HG03571 (cell line): ENCODE measurements around the gene GRK4.
"Not testable (repeated sequence)": the region's sequence is repeated elsewhere in the genome, so short reads cannot be mapped to it uniquely, and the experiment has no call there.

Experiments
- ATAC-seq: cut with Tn5 transposase; IDR thresholded peaks from one replicate; pipeline ENCODE4 v1.9.1; 2021; ENCODE audit not compliant: unreplicated experiment

Gene GRK4

DNA sequence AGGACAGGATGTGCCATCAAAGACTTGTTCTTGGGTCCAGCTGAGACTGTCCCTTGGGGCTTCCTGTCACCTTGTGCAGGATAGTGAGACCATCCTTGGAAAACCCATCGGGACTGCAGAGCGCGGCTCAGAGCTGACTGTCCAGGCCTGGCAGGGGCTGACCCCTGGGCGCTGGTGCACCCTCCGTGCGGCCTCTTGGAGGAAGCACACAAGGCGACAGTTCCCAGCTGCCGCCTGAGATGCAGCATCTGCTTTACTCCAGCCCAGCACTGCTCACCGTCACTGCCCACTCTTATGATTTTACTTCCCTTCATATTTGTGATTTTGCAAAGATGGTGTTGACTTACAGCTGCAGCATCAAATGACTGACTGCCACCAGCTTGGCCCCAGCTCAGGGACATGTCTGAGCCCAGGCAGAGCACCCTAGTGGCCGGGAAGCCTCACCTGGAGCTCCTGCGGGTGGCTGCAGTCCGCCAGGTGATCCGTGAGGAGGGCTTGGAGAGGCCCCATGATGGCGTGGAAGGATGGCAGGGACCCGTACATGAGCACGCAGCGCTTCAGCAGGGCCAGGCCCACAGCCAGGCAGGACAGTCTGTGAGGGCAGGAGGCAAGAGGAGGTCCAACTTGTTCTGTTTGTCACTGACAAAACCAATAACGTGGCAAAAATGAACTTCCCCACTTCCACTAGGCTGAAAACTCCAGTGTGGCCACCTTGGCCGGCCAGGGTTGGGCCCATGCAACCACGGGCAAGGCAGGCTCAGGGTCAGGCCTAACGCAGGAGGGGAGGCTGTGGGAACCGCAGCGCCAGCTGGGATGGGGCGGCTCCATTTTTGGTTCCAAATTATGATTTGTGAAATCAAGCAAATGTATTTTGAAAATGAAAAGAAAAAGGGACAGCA lies 22.0 kb upstream of the GRK4 start:
- ATAC-seq: no peak

DNA sequence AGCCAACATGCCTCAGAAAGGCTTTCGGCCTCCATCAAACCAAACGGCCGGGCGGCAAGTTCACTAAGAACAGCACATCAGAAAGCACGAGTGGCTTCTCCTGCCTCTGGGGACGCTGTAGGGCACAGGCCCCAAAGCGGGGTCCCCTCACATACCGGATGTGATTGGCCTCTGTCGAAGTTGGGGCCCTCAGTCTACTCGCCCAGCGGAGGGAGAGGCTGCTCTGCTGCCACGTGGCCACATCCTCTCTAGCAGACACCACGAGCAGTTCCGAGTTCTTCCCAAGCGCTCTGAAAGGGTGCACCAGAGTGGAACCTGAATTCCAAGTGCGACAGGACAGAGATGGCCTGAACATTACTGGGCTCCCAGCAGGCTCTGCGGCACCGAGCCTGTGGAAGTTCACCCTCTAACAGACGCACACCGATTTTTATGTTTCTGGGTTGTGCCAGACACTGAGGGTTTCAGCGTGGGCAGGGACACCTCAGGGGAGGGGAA lies 21.3 kb upstream of the GRK4 start:
- ATAC-seq: no peak

- no peak for ATAC-seq
Observed at GRCh38 chr4:2942532-2943363, 20.6 kb upstream of the GRK4 start.

DNA sequence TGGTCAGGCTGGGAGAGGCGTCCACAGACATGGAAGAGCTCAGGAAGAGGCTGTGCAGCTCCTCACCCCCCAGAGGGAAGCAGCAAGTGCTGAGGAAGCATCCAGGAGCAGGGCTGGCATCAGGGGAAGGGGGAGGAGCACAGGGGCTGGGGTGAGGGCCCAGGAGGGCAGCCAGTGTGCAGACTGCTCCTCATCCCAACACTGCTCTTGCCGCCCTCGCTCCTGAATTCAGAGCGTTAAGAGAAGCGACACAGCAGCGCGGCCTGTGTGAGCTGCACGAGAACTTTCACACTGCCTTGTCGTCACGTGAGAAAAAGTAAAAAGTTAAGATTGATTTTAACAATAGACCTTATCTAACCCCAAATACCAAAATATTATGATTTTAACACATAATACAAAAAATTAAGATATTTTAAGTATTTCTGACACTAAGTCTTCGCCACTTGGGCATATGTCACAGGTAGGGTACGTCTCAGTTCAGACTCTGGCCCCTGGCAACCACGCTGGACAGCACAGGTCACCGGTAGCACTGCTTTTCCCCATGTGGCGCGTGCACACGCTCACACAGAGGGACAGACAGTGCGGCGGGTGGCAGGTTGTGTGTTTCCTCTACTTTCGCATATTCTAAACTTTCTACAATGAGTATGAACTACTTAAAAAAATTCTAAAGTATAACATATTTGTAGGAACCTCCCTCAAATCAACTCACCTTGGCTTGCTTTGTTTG lies 19.8 kb upstream of the GRK4 start:
- no peak for ATAC-seq

- ATAC-seq: no peak
Observed at GRCh38 chr4:2944091-2944482, 19.3 kb upstream of the GRK4 start.

GRCh38 chr4:2944586-2945526 lies 18.5 kb upstream of the GRK4 start:
- no peak for ATAC-seq

GRCh38 chr4:2945619-2946604 lies 17.5 kb upstream of the GRK4 start:
- not testable (repeated sequence) for ATAC-seq

- no peak for ATAC-seq
Observed at GRCh38 chr4:2946812-2947600, 16.4 kb upstream of the GRK4 start.

DNA sequence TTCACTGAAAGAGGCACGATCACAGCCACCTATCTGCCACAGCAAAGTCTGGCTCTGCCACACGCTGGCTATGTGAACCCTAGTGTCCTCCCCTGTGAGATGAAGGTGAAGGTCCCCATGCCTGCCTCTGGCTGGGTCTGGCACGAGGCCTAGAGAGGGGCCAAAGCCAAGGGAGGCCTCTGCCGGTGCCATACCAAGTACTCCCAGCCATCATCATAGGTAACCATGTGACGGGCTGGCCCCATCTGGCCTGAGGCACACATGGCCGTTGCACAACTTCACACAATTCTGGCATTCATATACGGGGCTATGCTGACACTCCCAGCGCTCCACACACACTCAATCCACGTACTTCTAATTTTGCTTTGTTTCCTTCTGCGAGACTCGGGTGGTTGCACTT lies 15.4 kb upstream of the GRK4 start:
- no peak for ATAC-seq

- no peak for ATAC-seq
Observed at GRCh38 chr4:2948895-2949781, 14.2 kb upstream of the GRK4 start.

DNA sequence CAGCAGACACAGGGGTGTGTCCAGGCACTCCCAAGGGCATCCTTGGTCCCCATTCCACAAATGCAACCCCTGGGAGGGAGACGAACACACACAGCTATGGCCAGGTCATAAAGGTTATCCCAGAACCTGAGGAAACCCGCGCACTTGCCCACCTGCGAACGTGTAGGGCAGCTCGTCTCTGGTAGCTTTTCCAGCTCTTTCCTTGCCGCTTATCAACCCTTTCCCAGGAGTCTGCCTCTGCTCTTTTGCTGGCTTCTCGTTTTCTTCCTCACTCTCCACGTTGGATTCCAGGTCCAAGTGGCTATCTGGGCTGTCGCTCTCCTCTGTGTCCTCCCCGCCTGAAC lies 13.6 kb upstream of the GRK4 start:
- ATAC-seq: no peak

DNA sequence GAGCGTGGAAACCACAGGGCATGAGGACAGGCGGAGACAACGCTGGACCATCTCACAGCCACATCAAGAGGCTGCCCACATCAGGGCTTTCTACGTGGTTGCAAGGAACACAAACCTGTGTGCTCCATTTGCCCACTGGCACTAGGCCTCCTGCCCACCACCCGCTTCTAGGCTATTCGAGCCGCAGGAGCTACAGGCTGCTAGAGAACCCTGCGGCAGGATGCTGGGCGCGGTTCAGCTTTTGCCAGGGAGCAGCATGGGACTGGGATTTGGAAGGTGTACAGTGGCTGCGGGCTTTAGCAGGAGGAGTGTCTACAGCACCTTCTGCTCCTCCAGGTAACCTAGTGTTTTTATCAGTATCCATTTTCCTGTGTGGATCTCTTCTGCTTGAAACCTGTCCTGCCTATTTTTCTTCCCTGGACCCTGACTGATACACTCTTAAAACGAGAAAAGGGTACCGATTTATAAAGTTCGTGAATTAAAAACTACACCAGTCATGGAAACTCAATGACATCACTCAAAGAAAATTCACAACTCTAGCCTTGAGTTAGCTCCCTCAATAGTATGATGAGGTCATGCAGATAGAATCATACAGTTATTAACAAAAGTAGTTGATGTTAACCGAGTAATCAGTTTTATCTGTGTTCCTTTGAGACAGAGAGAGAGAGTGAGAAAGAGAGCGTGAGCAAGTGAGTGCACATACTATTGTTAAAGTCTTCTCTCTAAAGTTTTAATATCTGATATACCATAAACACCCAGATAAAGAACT lies 13.0 kb upstream of the GRK4 start:
- no peak for ATAC-seq

- no peak for ATAC-seq
Observed at GRCh38 chr4:2953496-2953895, 9.9 kb upstream of the GRK4 start.

DNA sequence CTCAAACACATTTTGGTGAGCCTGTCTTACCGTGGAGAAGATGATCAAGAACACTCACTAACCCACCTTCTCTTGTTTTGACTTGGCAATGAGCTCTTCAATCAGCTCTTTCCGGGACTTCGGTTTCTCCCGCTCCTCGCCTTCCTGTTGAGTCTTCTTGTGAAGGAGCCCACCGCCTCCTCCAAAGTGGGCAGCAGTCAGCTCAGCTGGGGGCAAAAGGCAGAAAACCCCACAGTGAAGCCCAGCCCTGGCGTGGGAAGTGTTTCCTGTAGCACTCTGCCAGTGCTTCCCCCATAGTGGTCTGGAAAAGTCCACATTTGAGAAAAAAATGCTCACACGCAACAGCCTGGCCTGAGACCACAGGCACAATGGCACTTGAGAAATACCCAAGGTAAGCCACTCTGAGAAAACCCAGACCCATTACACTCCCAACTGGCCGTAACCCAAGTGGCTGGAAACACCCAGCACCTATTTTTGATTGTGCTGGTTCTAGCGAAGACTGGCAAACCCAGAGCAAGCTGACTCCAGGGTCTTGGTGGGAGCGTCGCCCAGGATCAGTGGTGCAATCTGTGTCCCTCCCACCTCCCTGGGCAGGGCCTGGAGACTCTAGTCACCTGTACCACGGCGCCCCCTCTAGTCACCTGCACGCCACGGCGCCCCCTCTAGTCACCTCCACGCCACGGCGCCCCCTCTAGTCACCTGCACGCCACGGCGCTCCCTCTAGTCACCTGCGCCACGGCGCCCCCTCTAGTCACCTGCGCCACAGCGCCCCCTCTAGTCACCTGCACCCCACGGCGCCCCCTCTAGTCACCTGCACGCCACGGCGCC lies 8.8 kb upstream of the GRK4 start:
- peak; percentile 46 for ATAC-seq

GRCh38 chr4:2955186-2956044 lies 8.0 kb upstream of the GRK4 start:
- ATAC-seq: not testable (repeated sequence)
